DOHH2 (cell line): Measurements from ENCODE around the gene EXOC3L1.
A peak's percentile ranks its signal among the peaks of the same experiment; 100 is the strongest.

ENCODE experiments used
- H3F3A ChIP-seq: fragments of 200-600 bp; sonication (generic), shearing (Covaris generic); 2 replicates; pipeline ENCODE4 v1.6.0; 2016; ENCODE audit warnings: antibody characterized with exemption, mild to moderate bottlenecking; ENCODE audit not compliant: control insufficient read depth, insufficient read depth
- H3K27ac ChIP-seq: fragments of 200-600 bp; sonication (generic); 2 replicates; pipeline ENCODE4 v1.5.1; 2014; ENCODE audit warnings: low read depth, mild to moderate bottlenecking, low read length, moderate library complexity
- H3K27me3 ChIP-seq: fragments of 200-600 bp; sonication (generic); 2 replicates; pipeline ENCODE4 v1.6.1; 2014; ENCODE audit warnings: mild to moderate bottlenecking, low read length, mixed read lengths; ENCODE audit not compliant: control insufficient read depth
- H3K36me3 ChIP-seq: fragments of 200-600 bp; sonication (generic); 2 replicates; pipeline ENCODE4 v1.6.1; 2014; ENCODE audit warnings: mild to moderate bottlenecking, low read length, moderate library complexity, mixed read lengths; ENCODE audit not compliant: control insufficient read depth
- H3K4me1 ChIP-seq: fragments of 200-600 bp; sonication (generic); 2 replicates; pipeline ENCODE4 v1.6.1; 2014; ENCODE audit warnings: mild to moderate bottlenecking, low read length, mixed read lengths; ENCODE audit not compliant: control insufficient read depth
- H3K4me2 ChIP-seq: fragments of 200-600 bp; sonication (generic); 2 replicates; pipeline ENCODE4 v1.6.0; 2014; ENCODE audit warnings: mild to moderate bottlenecking, low read length, moderate library complexity
- H3K4me3 ChIP-seq: fragments of 200-600 bp; sonication (generic); 2 replicates; pipeline ENCODE4 v1.5.1; 2014; ENCODE audit warnings: mild to moderate bottlenecking, low read length, mixed read lengths
- H3K79me2 ChIP-seq: fragments of 200-600 bp; sonication (generic); 2 replicates; pipeline ENCODE4 v1.6.1; 2014; ENCODE audit warnings: mild to moderate bottlenecking, low read length, mixed read lengths; ENCODE audit not compliant: control insufficient read depth
- H3K9me2 ChIP-seq: fragments of 200-600 bp; sonication (generic); replicated peaks from 2 replicates; pipeline ENCODE4 v1.6.1; 2014; ENCODE audit warnings: mild to moderate bottlenecking, low read length, mixed read lengths; ENCODE audit not compliant: control insufficient read depth
- H3K9me3 ChIP-seq: fragments of 200-600 bp; sonication (generic); 2 replicates; pipeline ENCODE4 v1.6.1; 2014; ENCODE audit warnings: antibody characterized with exemption, low read length, mixed read lengths; ENCODE audit not compliant: control insufficient read depth, insufficient read depth
- H4K20me1 ChIP-seq: fragments of 200-600 bp; sonication (generic); 2 replicates; pipeline ENCODE4 v1.6.0; 2014; ENCODE audit warnings: low read depth, mild to moderate bottlenecking, antibody characterized with exemption, low read length, moderate library complexity; ENCODE audit not compliant: control insufficient read depth, insufficient read depth
- EZH2phosphoT487 ChIP-seq: fragments of 200-600 bp; sonication (generic); IDR thresholded peaks from 2 replicates; pipeline ENCODE4 v1.6.1; 2017; ENCODE audit warnings: borderline replicate concordance, mild to moderate bottlenecking, antibody characterized with exemption, low read length, moderate library complexity, mixed read lengths
- TF ChIP-seq, protein P1 (sequence below): fragments of 200-600 bp; sonication (generic); IDR thresholded peaks from one replicate; pipeline ENCODE4 v1.5.1; 2014; ENCODE audit warnings: antibody characterized with exemption, mild to moderate bottlenecking, low read depth, low read length; ENCODE audit not compliant: poor library complexity, severe bottlenecking

Gene EXOC3L1

DNA sequence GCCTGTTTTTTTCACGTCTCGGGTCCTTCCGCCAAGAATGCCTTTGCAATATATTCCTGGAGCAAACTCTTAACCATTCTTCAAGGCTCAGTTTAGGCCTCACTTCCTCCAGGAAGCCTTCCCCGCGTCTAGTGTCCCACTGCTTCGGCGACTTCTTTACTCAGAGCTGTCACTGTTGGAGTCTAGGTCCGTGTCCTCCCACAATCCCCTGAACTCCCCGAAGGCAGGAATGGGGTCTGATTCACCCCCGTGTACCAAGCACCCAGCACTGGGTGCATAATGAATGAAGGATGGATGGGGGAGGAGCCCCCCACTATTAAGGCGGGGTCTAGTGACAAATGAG is 6.7 kb downstream of the EXOC3L1 start:
- Histone ChIP-seq H4K20me1 (peaks cover 7% of the 10 kb centered on the region; the same call in 1 of the 2 replicates), H3K9me3 (no peaks in the 10 kb centered on the region), H3K79me2 (0 out of 2 replicates have a peak, but pooled peaks cover 8% of the 10 kb centered on the region), H3F3A (no peaks in the 10 kb centered on the region), H3K9me2 (no peaks in the 10 kb centered on the region), H3K4me1 (peaks cover 36% of the 10 kb centered on the region), H3K4me2 (peak overlapping the region; percentile 98), H3K36me3 (no peaks in the 10 kb centered on the region), H3K27me3 (peaks cover 30% of the 10 kb centered on the region), H3K4me3 (peak overlapping the region; percentile 88), H3K27ac (no peak overlapping the region; the same call in 1 of the 2 replicates)
- TF ChIP-seq EZH2phosphoT487 = no peak
- TF ChIP-seq, protein P1, sequence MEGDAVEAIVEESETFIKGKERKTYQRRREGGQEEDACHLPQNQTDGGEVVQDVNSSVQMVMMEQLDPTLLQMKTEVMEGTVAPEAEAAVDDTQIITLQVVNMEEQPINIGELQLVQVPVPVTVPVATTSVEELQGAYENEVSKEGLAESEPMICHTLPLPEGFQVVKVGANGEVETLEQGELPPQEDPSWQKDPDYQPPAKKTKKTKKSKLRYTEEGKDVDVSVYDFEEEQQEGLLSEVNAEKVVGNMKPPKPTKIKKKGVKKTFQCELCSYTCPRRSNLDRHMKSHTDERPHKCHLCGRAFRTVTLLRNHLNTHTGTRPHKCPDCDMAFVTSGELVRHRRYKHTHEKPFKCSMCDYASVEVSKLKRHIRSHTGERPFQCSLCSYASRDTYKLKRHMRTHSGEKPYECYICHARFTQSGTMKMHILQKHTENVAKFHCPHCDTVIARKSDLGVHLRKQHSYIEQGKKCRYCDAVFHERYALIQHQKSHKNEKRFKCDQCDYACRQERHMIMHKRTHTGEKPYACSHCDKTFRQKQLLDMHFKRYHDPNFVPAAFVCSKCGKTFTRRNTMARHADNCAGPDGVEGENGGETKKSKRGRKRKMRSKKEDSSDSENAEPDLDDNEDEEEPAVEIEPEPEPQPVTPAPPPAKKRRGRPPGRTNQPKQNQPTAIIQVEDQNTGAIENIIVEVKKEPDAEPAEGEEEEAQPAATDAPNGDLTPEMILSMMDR = no peak

DNA sequence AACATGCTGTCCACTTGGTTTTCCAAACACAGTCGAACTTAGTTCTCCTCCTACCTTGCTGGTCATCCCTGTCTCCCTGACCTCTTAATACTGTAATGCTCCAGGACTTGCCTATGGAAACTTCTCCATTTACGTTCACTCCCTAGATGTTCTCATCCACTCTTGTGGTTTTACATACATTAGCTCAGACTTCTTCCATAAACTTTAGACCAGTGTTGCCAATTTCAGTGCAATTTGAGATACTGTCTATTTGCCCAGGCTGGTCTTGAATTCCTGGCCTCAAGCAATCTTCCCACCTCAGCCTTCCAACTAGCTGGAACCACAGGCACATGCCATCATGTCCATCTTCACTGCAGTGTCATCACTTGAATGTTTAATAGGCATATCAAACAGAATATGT is 7.6 kb downstream of the EXOC3L1 start:
- H3K27ac ChIP-seq = no peak overlapping the region
- TF ChIP-seq EZH2phosphoT487 = no peak
- TF ChIP-seq, protein P1 = no peak
- no peaks in the 10 kb centered on the region for H3K36me3 ChIP-seq
- no peaks in the 10 kb centered on the region for H3F3A ChIP-seq
- peaks cover 39% of the 10 kb centered on the region for H3K4me1 ChIP-seq
- peaks cover 37% of the 10 kb centered on the region for H3K27me3 ChIP-seq
- no peaks in the 10 kb centered on the region for H3K9me2 ChIP-seq
- peak overlapping the region; percentile 88 for H3K4me3 ChIP-seq
- H3K9me3 ChIP-seq = no peaks in the 10 kb centered on the region
- H3K79me2 ChIP-seq = 0 out of 2 replicates have a peak, but pooled peaks cover 8% of the 10 kb centered on the region
- H4K20me1 ChIP-seq = peaks cover 7% of the 10 kb centered on the region; the same call in 1 of the 2 replicates
- peak overlapping the region; percentile 98 for H3K4me2 ChIP-seq

DNA sequence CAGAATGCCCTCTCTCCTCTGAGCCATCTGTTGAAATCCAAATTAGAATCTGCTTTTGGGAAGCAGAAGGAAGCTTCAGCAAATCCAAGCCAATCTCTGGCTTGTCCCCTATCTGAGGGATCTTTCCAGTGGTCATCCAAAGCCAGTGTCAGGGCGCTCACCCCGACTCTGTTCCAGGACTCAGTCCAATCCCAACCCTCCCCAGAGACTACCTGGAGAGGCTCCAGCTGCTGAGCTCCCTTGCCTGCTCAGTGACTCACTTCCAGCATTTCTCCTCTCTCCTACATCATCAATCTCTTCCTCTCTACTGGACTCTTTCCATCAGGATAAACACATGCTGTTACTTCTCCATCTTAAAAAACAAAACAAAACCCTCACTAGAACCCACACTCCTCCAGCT is 8.6 kb downstream of the EXOC3L1 start:
- no peak overlapping the region for H3K4me2 ChIP-seq

More for the DNA sequence above, 8.6 kb downstream of the EXOC3L1 start:
- no peaks in the 10 kb centered on the region for H3K9me3 ChIP-seq
- H3K27ac ChIP-seq = no peak overlapping the region
- 0 out of 2 replicates have a peak, but pooled peaks cover 8% of the 10 kb centered on the region for H3K79me2 ChIP-seq
- H3K9me2 ChIP-seq = no peaks in the 10 kb centered on the region
- peaks cover 39% of the 10 kb centered on the region for H3K4me1 ChIP-seq
- H3F3A ChIP-seq = no peaks in the 10 kb centered on the region
- TF ChIP-seq, protein P1 = no peak
- no peak for TF ChIP-seq EZH2phosphoT487
- no peak overlapping the region for H3K4me3 ChIP-seq
- H3K27me3 ChIP-seq = peaks cover 37% of the 10 kb centered on the region
- H4K20me1 ChIP-seq = peaks cover 7% of the 10 kb centered on the region; the same call in 1 of the 2 replicates
- no peaks in the 10 kb centered on the region for H3K36me3 ChIP-seq
